GM12872 (cell line): Measurements from ENCODE around the gene HOXA4.

Experiments
- TF ChIP-seq, protein P1 (sequence below): IDR thresholded peaks from 3 replicates; pipeline ENCODE4 v1.5.1; 2011; ENCODE audit warnings: low read depth, mild to moderate bottlenecking, low read length, moderate library complexity; ENCODE audit not compliant: insufficient read depth

Gene HOXA4

DNA sequence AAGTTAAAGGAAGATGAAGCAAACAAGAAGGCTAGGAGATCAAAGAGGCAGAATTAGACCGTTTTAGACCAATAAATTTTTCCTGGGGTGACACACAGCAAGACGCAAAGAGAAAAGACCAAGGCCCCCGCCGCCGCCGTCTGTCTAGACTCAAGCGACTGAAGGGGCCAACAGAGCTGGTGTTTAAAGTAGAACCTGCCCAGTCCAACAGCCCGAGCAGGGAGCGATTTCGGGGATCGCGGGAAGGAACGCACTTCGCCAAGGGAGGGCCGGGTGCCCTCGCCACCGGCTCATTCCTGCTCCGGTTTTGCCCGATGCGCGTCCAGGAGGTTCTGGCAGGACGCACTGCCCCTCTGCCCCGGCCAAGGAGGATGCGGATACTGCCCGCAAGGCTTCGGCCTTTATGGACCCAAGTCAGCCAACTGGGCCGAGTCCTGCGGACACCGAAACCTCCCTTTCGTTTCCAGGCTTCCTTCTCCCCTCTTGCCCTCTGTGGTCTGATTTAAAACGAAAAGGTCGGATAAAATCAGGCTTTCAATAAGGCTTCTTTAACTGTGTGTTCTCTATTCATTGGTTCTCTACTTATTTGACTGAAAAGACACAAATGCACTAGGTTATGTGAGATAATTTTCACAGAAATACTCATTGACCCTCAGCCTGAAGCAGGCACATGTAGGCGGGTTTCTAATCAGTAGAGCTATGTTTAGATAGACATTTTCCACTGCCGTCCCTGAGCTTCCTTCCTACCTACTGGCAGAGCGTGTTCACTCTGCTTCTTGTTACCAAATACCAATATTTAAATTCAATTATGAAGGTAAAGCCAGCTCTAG, 28.1 kb upstream of the HOXA4 start:
- TF ChIP-seq, protein P1, sequence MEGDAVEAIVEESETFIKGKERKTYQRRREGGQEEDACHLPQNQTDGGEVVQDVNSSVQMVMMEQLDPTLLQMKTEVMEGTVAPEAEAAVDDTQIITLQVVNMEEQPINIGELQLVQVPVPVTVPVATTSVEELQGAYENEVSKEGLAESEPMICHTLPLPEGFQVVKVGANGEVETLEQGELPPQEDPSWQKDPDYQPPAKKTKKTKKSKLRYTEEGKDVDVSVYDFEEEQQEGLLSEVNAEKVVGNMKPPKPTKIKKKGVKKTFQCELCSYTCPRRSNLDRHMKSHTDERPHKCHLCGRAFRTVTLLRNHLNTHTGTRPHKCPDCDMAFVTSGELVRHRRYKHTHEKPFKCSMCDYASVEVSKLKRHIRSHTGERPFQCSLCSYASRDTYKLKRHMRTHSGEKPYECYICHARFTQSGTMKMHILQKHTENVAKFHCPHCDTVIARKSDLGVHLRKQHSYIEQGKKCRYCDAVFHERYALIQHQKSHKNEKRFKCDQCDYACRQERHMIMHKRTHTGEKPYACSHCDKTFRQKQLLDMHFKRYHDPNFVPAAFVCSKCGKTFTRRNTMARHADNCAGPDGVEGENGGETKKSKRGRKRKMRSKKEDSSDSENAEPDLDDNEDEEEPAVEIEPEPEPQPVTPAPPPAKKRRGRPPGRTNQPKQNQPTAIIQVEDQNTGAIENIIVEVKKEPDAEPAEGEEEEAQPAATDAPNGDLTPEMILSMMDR: no peak

DNA sequence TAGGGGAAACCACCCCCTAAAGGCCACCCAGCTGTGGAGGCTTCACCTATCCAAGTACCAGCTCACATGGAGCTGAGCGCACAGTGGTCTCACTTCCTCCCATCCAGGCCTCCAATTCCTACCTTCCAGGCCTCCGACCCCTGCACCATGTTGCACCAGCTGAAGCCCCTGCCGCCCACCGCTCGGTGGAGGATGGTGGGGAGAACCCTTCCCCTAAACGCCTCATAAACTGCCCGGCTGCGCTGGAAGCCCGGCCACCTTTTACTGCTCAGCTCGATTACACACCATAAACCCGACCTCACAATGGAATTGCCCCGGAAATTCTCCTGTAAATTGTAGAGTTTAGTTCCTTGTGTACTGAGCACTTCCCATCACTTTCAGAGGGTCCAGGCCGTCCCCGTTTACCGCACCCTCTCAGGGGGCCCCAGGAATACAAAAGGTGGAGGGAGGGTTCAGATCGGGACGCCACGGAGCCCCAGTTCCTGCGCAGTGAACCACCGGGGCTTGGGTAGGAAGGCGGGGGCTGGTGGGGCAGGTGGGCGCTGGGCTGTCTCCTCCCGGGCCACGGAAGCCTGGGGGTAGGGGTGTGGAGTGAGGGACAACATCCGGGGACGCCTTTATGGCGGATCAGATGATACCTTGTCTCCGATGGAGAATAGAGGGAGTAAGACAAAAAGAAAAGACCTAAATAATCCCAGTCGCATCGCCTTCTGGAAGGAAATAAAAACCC, 27.3 kb upstream of the HOXA4 start:
- TF ChIP-seq, protein P1: no peak

DNA sequence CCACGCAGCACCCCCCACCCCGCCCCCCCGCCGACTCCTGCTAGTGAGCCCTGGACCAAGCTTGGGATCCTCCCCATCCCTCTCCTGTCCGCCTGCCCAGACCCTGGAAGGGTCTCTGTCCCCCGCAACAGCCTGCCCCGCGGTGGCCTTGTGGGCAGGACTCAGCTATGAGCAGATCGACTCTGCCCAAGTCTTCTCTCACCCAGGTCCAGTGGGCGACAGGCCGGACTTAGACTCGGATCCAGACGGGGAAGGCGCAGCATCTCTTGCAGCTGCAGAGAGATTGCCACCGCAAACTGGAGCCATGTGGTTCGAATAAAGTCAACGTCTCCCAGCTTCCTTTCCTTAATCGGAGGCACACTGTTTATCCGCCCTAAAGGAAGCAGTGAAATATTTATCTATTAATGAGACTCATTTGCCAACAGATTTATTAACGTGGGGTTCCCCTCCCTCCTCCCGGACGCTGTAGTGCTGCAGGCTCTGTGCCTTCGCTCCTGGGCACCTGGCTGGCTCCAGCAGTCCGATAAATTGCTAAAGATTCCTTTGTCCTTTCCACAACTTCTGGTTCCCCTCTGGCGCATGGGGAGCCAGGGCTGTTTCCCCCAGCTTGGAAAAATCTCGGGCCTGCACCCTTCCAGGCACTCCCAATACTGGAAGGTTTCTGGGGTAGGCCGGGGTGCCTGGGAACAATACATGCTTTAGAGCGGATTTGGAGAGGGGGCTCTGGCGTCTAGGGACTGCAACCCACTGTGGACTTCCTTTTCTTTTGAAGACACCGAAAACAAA, 26.6 kb upstream of the HOXA4 start:
- TF ChIP-seq, protein P1: no peak

DNA sequence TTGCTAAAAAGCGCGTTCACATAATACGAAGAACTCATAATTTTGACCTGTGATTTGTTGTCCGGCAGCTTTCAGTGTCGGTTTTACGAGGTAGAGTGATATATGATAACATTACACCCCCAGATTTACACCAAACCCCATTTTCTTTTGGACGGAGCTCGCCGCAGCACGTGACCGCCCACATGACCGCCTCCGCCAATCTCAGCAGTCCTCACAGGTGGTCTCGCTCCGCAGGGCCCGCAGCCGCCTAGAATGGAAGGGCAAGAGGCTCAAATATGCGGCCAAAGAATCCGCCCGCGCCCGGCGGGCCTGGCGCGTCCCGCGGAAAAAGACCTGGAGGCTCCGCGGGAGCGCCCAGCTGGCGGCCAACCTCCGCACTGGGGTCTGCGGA, 25.9 kb upstream of the HOXA4 start, which contains the start of gene HOXA7:
Gene HOXA7, minus strand, starts transcription at position 168 of the 391 bp plus-strand sequence. Its CDS starts 130 bp downstream, at position 38.
- TF ChIP-seq, protein P1: no peak

DNA sequence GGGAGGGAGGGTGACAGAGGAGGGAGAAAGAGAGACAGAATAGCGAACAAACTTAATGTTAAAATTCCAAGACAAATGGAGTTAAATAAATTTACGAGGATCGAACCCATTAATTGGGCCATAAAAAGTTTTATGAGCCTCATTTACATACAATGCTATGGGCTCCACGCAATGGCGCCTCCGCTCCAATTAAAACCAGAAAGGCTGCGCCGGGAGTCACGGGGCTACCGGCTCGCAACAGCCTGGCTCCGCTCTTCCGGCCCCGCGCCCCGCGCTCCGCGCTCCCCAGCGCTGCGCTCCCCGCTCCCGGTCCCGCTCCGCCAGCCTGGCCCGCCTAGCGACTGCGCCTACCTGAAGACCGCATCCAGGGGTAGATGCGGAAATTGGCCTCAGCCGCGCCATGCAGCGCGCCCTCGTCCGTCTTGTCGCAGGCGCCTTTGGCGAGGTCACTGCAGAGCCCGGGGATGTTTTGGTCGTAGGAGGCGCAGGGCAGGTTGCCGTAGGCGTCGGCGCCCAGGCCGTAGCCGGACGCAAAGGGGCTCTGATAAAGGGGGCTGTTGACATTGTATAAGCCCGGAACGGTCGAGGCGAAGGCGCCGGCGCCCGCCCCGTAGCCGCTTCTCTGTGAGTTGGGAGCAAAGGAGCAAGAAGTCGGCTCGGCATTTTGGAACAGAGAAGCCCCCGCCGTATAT, 25.4 kb upstream of the HOXA4 start:
- TF ChIP-seq, protein P1: no peak

DNA sequence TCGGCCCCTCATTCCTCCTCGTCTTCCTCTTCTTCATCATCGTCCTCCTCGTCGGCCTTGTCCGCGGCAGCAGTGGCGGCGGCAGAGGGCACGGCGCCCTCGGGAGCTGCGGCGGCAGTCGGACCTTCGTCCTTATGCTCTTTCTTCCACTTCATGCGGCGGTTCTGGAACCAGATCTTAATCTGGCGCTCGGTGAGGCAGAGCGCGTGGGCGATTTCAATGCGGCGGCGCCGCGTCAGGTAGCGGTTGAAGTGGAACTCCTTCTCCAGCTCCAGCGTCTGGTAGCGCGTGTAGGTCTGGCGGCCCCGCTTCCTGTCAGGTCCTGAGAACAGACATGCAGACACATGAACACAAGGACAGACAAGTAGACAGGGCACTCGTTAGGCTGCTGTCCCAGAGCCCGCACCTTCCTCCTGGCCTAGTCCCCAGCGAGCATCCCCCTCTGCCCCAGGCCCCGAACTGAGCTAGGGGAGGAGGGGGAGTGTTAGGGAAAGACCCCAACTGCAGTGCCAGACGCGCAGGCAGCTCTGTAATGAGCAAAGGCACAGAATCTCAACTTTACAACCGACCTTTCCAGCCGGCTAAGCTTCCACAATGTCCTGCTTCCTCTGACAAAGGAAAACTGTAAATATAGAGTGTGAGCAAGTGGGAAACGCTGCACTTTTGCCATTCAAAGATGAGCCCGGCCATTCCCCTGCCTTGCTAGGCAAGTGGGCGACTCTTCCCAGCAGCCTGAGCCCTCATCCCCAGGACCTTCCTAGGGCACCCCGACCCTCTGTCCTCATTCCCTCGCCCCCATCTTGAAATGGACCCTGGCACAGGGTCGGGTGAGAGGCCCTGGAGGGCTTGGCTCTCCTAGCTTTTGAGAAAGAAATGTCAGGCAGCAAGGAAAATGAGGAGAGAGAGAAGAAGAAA, 24.6 kb upstream of the HOXA4 start:
- TF ChIP-seq, protein P1: no peak
